Embryonic facial prominence (tissue), 1 donor: ENCODE measurements around the gene VCP.

Experiments
- DNase-seq: peaks from one replicate; pipeline ENCODE4 v3.0.0-alpha.2; 2016; ENCODE audit errors: extremely low spot score

The VCP gene

GRCh38 chr9:35014517-35014916 lies 57.9 kb downstream of the VCP start:
- no peak for DNase-seq

- no peak for DNase-seq
Observed at GRCh38 chr9:35010351-35010958, 62.0 kb downstream of the VCP start.
